AG09309 (cell line): ENCODE results near the gene SPDL1.

ENCODE experiments used
- DNase-seq: peaks from one replicate; pipeline ENCODE4 v3.0.0-alpha.2; 2010; ENCODE audit warnings: low read depth
- H3K4me3 ChIP-seq: 2 replicates; pipeline ENCODE4 v1.5.1; 2011; ENCODE audit warnings: mild to moderate bottlenecking, low read depth, low read length, moderate library complexity; ENCODE audit not compliant: control insufficient read depth
- CTCF ChIP-seq: IDR thresholded peaks from 2 replicates; pipeline ENCODE4 v1.5.1; 2011; ENCODE audit warnings: mild to moderate bottlenecking, low read depth, low read length, inconsistent platforms; ENCODE audit not compliant: insufficient read depth, control insufficient read depth; ENCODE audit errors: missing control alignments

SPDL1 gene

GRCh38 chr5:169626779-169627178 lies 43.2 kb downstream of the SPDL1 start:
- DNase-seq: peak; percentile 90
- H3K4me3 ChIP-seq: no peak overlapping the region
- no peak for TF ChIP-seq CTCF

GRCh38 chr5:169627551-169627950 lies 44.0 kb downstream of the SPDL1 start:
- no peak for TF ChIP-seq CTCF
- no peak for DNase-seq

GRCh38 chr5:169628892-169629291 lies 45.3 kb downstream of the SPDL1 start:
- TF ChIP-seq CTCF: no peak
- no peak overlapping the region for H3K4me3 ChIP-seq
- peak; percentile 79 for DNase-seq

More at GRCh38 chr5:169627551-169627950, 44.0 kb downstream of the SPDL1 start:
- H3K4me3 ChIP-seq: no peak overlapping the region

GRCh38 chr5:169629847-169630548 lies 46.4 kb downstream of the SPDL1 start:
- TF ChIP-seq CTCF: no peak
- DNase-seq: peak; percentile 63
- H3K4me3 ChIP-seq: no peak overlapping the region

- DNase-seq: peak; percentile 52
- TF ChIP-seq CTCF: no peak
- no peak overlapping the region for H3K4me3 ChIP-seq
These were observed 47.8 kb downstream of the SPDL1 start for GRCh38 chr5:169631360-169631759.

- no peak for DNase-seq
- no peak for TF ChIP-seq CTCF
- no peak overlapping the region for H3K4me3 ChIP-seq
These were observed 49.4 kb downstream of the SPDL1 start for GRCh38 chr5:169632946-169633345.
